Adrenal gland (tissue), 12 donors: Measurements from ENCODE around the gene DPM1. TPM values are rescaled to one million over a fixed set of nuclear protein-coding genes. Genes with fewer than 3 reads are reported as not detected.

ENCODE experiments used
- DNase-seq, 7 donors: peaks; one replicate each; pipeline ENCODE4 v3.0.0-alpha.2; 2019 to 2020
- H3K27ac ChIP-seq, 5 donors: fragments of 200-600 bp; sonication (generic) in 4 of 5; 1 replicate in 3 of 5; 2 replicates in 2 of 5; pipeline versions ENCODE4 v1.5.1 to v1.8.0; 2016 to 2020; ENCODE audit warnings: mild to moderate bottlenecking in 1 of 5
- H3K27me3 ChIP-seq: fragments of 200-600 bp; 2 replicates; pipeline ENCODE4 v1.8.0; 2021
- H3K36me3 ChIP-seq, 2 donors: fragments of 200-600 bp; replicated peaks in 1 of 2; 1 replicate in 1 of 2; 2 replicates in 1 of 2; pipeline versions ENCODE4 v1.5.1 to v1.8.0; 2018 to 2022
- H3K4me1 ChIP-seq, 2 donors: fragments of 200-600 bp; replicated peaks in 1 of 2; 1 replicate in 1 of 2; 2 replicates in 1 of 2; pipeline versions ENCODE4 v1.5.1 to v1.8.0; 2018 to 2021
- H3K4me3 ChIP-seq, 4 donors: fragments of 200-600 bp; sonication (generic) in 3 of 4; one replicate each; pipeline ENCODE4 v1.5.1; 2016 to 2018
- H3K9me3 ChIP-seq, 3 donors: fragments of 200-600 bp; sonication (generic) in 1 of 3; replicated peaks in 1 of 3; 1 replicate in 2 of 3; 2 replicates in 1 of 3; pipeline versions ENCODE4 v1.5.1 to v1.8.0; 2016 to 2021
- CTCF ChIP-seq, 6 experiments: fragments of 450-650 bp in 4 of 6; fragments of 200-600 bp in 2 of 6; sonication (generic) in 1 of 6; IDR thresholded peaks; 1 replicate in 5 of 6; 2 replicates in 1 of 6; pipeline versions ENCODE4 v1.5.1 to v1.8.0; 2016 to 2021; ENCODE audit warnings: antibody characterized with exemption in 6 of 6, mild to moderate bottlenecking in 2 of 6, moderate library complexity in 1 of 6
- POLR2A ChIP-seq, 2 donors: fragments of 450-650 bp; IDR thresholded peaks; one replicate each; pipeline ENCODE4 v1.6.1; 2017; ENCODE audit warnings: antibody characterized with exemption in 2 of 2, mild to moderate bottlenecking in 2 of 2, moderate library complexity in 1 of 2
- WGBS, 4 donors: extraction: QIAGEN DNeasy Blood & Tissue Kit in 2 of 4; methylation state at CpG; one replicate each; pipeline versions ENCODE4 v1.1.5 to v1.1.7; 2013 to 2017; 5-methylcytosine and 5-hydroxymethylcytosine counted together
- intact Hi-C, 2 donors: fragments of 100-400 bp; cut with DNase I; formaldehyde crosslinking; loops; one replicate each; pipeline versions ENCODE4 v1.14.1 to v1.15.0; 2022 to 2023
- polyA plus RNA-seq, 3 donors: library from polyadenylated mRNA; stranded (reverse); fragments of 200-250 nt in 2 of 3; fragments of 350-450 nt in 1 of 3; fragmentation: Illumina TruSeq in 1 of 3; extraction: RNeasy Lipid Tissue Mini Kit (QIAGEN cat#74804) in 1 of 3; gene quantifications; one replicate each; pipeline ENCODE4 v1.2.3, GENCODE V29; 2013 to 2014
- total RNA-seq, 9 donors: library from RNA; depleted of rRNA in 4 of 9; stranded (reverse); fragments of >200 nt in 4 of 9; fragments of 120-200 nt in 1 of 9; fragmentation: NEBNext Ultra II Directional in 1 of 9; extraction: Animal tissue kit (Norgen Biotek cat#: 25700) in 1 of 9; gene quantifications; one replicate each; pipeline versions ENCODE4 v1.1.0 to v1.2.4, GENCODE V29; 2013 to 2023
- donor health status: healthy with polysubstance abuse.
- donor health status: Bipolar disorder and iron deficiency.
- donor health status: DM: yes; HTN: yes; CAD: no.
- donor health status: DM: no; HTN: no; CAD: no.
- donor health status: DM: no; HTN: no; CAD: no.
- donor health status: DM: yes; HTN: yes; CAD: no.

Gene DPM1
- total and polyA plus RNA-seq, 12 donors: 21.0 to 145 (median 42.9) TPM

GRCh38 chr20:50975701-50976330, 17.5 kb upstream of the DPM1 start:
- intact Hi-C loops: no loop called here
- 81 to 87% (median 86%) methylated on average over 9 to 10 of the region's 10 CpGs for WGBS, 4 donors
- Histone ChIP-seq H3K4me1 (no peaks in the 10 kb centered on the region), H3K27ac (no peak overlapping the region), H3K36me3 (no peaks in the 10 kb centered on the region), H3K9me3 (no peaks in the 10 kb centered on the region), H3K27me3 (peaks cover 8% of the 10 kb centered on the region), H3K4me3 (no peak overlapping the region)
- TF ChIP-seq CTCF (IDR thresholded peaks at IDR 0.05) (no peak), POLR2A (IDR thresholded peaks at IDR 0.05) (no peak)
- no peak for DNase-seq

DNA sequence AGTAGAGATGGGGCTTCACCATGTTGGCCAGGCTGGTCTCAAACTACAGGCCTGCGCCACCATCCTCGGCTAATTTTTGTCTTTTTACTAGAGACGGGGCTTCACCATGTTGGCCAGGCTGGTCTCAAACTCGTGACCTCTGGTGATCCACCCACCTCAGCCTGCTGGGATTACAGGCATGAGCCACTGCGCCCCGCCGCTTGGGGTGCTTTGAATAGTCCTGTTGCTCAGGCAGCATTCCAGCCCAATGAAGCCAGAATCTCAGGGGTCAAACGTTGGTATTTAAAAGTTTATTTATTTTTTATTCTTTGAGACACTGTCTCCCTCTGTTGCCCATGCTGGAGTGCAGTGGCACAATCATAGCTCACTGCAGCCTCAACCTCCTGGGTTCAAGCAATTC, 11.6 kb upstream of the DPM1 start:
- no peak overlapping the region for H3K27ac ChIP-seq
- H3K4me1 ChIP-seq: no peaks in the 10 kb centered on the region
- H3K9me3 ChIP-seq: no peaks in the 10 kb centered on the region
- no peaks in the 10 kb centered on the region for H3K36me3 ChIP-seq
- no peaks in the 10 kb centered on the region for H3K27me3 ChIP-seq
- intact Hi-C loops: no loop called here
- TF ChIP-seq CTCF (IDR thresholded peaks at IDR 0.05) (no peak), POLR2A (IDR thresholded peaks at IDR 0.05) (no peak)
- DNase-seq: no peak
- no peak overlapping the region for H3K4me3 ChIP-seq
- 77 to 79% (median 77%) methylated on average over 8 of the region's 8 CpGs for WGBS, 4 donors

DNA sequence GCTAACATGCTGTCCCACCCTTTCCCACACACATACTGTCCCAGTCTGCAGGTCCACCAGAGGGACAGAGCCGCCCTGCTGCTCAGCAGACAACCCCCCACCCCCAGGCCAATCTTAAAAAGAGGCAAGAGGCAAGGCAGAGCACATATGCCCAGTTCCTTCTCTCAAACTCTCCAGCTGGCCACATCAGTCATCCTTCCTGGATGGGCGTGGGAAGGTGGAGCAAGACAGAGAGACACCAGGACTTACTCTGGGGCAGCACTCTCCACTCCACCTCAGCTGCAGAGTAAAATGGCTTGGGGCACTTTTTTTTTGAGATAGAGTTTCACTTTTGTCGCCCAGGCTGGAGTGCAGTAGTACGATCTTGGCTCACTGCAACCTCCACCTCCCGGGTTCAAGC, 11.1 kb upstream of the DPM1 start:
- Histone ChIP-seq H3K4me3 (no peak overlapping the region), H3K4me1 (no peaks in the 10 kb centered on the region), H3K36me3 (no peaks in the 10 kb centered on the region), H3K9me3 (no peaks in the 10 kb centered on the region), H3K27me3 (no peaks in the 10 kb centered on the region), H3K27ac (no peak overlapping the region)
- no peak for DNase-seq
- TF ChIP-seq POLR2A (IDR thresholded peaks at IDR 0.05): no peak
- no peak for TF ChIP-seq CTCF (IDR thresholded peaks at IDR 0.05)
- WGBS, 4 donors: 73 to 90% (median 84%) methylated on average over 5 of the region's 5 CpGs
- intact Hi-C loops: no loop called here

DNA sequence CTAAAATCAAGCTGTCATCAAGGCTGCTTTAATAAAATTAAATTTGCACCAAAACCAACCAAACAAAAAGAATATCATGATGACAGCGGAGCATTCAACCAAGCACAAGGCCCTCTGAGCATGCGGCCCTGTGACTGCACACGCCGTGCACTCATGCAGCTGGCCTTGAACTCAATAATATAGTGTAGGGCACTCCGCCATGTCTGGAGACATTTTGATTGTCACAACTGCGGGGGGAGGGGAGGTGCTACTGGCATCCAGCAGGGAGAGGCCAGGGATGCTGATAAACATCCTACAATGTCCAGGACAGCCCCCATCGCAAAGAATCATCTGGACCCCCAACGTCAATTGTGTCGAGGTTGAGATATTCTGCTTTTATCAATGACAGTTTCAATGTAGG, 10.0 kb upstream of the DPM1 start:
- Histone ChIP-seq H3K36me3 (no peaks in the 10 kb centered on the region), H3K9me3 (no peaks in the 10 kb centered on the region), H3K4me3 (no peak overlapping the region), H3K4me1 (no peaks in the 10 kb centered on the region), H3K27ac (no peak overlapping the region), H3K27me3 (no peaks in the 10 kb centered on the region)
- no peak for TF ChIP-seq POLR2A (IDR thresholded peaks at IDR 0.05)
- no peak for TF ChIP-seq CTCF (IDR thresholded peaks at IDR 0.05)
- WGBS, 4 donors: 47 to 67% (median 62%) methylated on average over 9 of the region's 9 CpGs
- intact Hi-C loops: no loop called here
- no peak for DNase-seq
